HepG2 (cell line): Measurements from ENCODE around the gene SLC25A23. TPM values are rescaled to one million over a fixed set of nuclear protein-coding genes. Genes with fewer than 3 reads are reported as not detected.
A peak's percentile ranks its signal among the peaks of the same experiment; 100 is the strongest.

Source experiments
- ARID4A ChIP-seq: sonication (generic); formaldehyde crosslinking; IDR thresholded peaks from 2 replicates; pipeline ENCODE4 v1.5.0; 2020; ENCODE audit warnings: mild to moderate bottlenecking, missing genetic modification reagents, borderline replicate concordance
- CC2D1A ChIP-seq: sonication (generic); formaldehyde crosslinking; IDR thresholded peaks from 2 replicates; pipeline ENCODE4 v1.8.1; 2023; ENCODE audit warnings: mild to moderate bottlenecking, missing genetic modification reagents
- DPF2 ChIP-seq: sonication (generic); formaldehyde crosslinking; IDR thresholded peaks from 2 replicates; pipeline ENCODE4 v1.4.0; 2020; ENCODE audit warnings: mild to moderate bottlenecking, low read depth, missing genetic modification reagents, borderline replicate concordance
- FOXK1 ChIP-seq: sonication (generic); formaldehyde crosslinking; IDR thresholded peaks from 2 replicates; pipeline ENCODE4 v1.4.0; 2020; ENCODE audit warnings: low read depth, missing genetic modification reagents, borderline replicate concordance
- GLMP ChIP-seq: sonication (generic); formaldehyde crosslinking; IDR thresholded peaks from 2 replicates; pipeline ENCODE4 v1.9.0; 2021; ENCODE audit warnings: missing genetic modification reagents, mild to moderate bottlenecking, borderline replicate concordance
- KAT7 ChIP-seq: IDR thresholded peaks from 2 replicates; pipeline ENCODE4 v1.6.1; 2018; ENCODE audit warnings: borderline replicate concordance, missing compliant biosample characterization
- MEIS2 ChIP-seq: sonication (generic); formaldehyde crosslinking; IDR thresholded peaks from 2 replicates; pipeline ENCODE4 v1.9.0; 2021; ENCODE audit warnings: mild to moderate bottlenecking, missing genetic modification reagents
- MTA3 ChIP-seq: sonication (generic); formaldehyde crosslinking; IDR thresholded peaks from 2 replicates; pipeline ENCODE4 v1.4.0; 2020; ENCODE audit warnings: missing genetic modification reagents
- MYNN ChIP-seq: sonication (generic); formaldehyde crosslinking; IDR thresholded peaks from 2 replicates; pipeline ENCODE4 v1.4.0; 2020; ENCODE audit warnings: mild to moderate bottlenecking, low read depth, missing genetic modification reagents
- NCOA2 ChIP-seq: sonication (generic); formaldehyde crosslinking; IDR thresholded peaks from 2 replicates; pipeline ENCODE4 v1.8.0; 2022; ENCODE audit warnings: inconsistent platforms
- SAFB2 ChIP-seq: sonication (generic); formaldehyde crosslinking; IDR thresholded peaks from 2 replicates; pipeline ENCODE4 v1.5.1; 2020; ENCODE audit warnings: missing genetic modification reagents, low read depth, mild to moderate bottlenecking, borderline replicate concordance
- SP2 ChIP-seq: sonication (generic); formaldehyde crosslinking; IDR thresholded peaks from 2 replicates; pipeline ENCODE4 v1.5.1; 2020; ENCODE audit warnings: mild to moderate bottlenecking, missing genetic modification reagents
- STAG1 ChIP-seq: sonication (generic); formaldehyde crosslinking; IDR thresholded peaks from 2 replicates; pipeline ENCODE4 v1.4.0; 2020; ENCODE audit warnings: missing genetic modification reagents
- ZFP91 ChIP-seq: sonication (generic); formaldehyde crosslinking; IDR thresholded peaks from 2 replicates; pipeline ENCODE4 v1.9.0; 2022; ENCODE audit warnings: missing genetic modification reagents, mild to moderate bottlenecking, borderline replicate concordance
- ZNF264 ChIP-seq: sonication (generic); formaldehyde crosslinking; IDR thresholded peaks from 2 replicates; pipeline ENCODE4 v1.4.0; 2020; ENCODE audit warnings: missing genetic modification reagents
- ZNF280D ChIP-seq: sonication (generic); formaldehyde crosslinking; IDR thresholded peaks from 2 replicates; pipeline ENCODE4 v1.5.1; 2020; ENCODE audit warnings: mild to moderate bottlenecking, missing genetic modification reagents
- ZNF644 ChIP-seq: IDR thresholded peaks from 2 replicates; pipeline ENCODE4 v1.6.1; 2016; ENCODE audit warnings: low read depth
- ZNF737 ChIP-seq: sonication (generic); formaldehyde crosslinking; IDR thresholded peaks from 2 replicates; pipeline ENCODE4 v1.5.0; 2020; ENCODE audit warnings: missing genetic modification reagents, mild to moderate bottlenecking, borderline replicate concordance
- polyA plus RNA-seq, 8 experiments: library from polyadenylated mRNA; depleted of rRNA in 3 of 8; stranded (reverse) in 7 of 8; unstranded in 1 of 8; fragments of >200 nt; fragmentation: Illumina TruSeq in 4 of 8; extraction: Trizol in 4 of 8; gene quantifications; 2 replicates each; pipeline versions ENCODE4 v1.2.1 to v1.2.3, GENCODE V29; 2011 to 2016; ENCODE audit warnings: low read depth in 4 of 8, missing spikeins in 1 of 8, mixed read lengths in 1 of 8; ENCODE audit not compliant: insufficient read depth in 1 of 8
- total RNA-seq, 5 experiments: library from RNA; depleted of rRNA; stranded (reverse); fragments of >200 nt; fragmentation: Illumina TruSeq; extraction: Trizol; gene quantifications; 2 replicates each; pipeline ENCODE4 v1.2.3, GENCODE V29; 2016; ENCODE audit warnings: low read depth in 1 of 5

SLC25A23 gene
- total and polyA plus RNA-seq, 2 of the 13 experiments (the other 11 are each of a cell fraction or from before 2014, with no cell fraction given): 12.4 to 15.2 TPM

- TF ChIP-seq ZNF264 (CRISPR knock-in tag): no peak
- no peak for TF ChIP-seq DPF2 (CRISPR knock-in tag)
- TF ChIP-seq SAFB2 (CRISPR knock-in tag): no peak
- TF ChIP-seq ZNF280D (CRISPR knock-in tag): no peak
- TF ChIP-seq NCOA2: no peak
- no peak for TF ChIP-seq ZFP91
- no peak for TF ChIP-seq KAT7 (CRISPR knock-in tag)
- TF ChIP-seq MTA3: no peak
- TF ChIP-seq ARID4A (CRISPR knock-in tag): peak; percentile 54; the same call in 1 of the 2 replicates
- no peak for TF ChIP-seq MEIS2 (CRISPR knock-in tag)
- no peak for TF ChIP-seq MYNN (CRISPR knock-in tag)
- TF ChIP-seq SP2 (CRISPR knock-in tag): 0 out of 2 replicates have a peak, but pooled peaks have one; percentile 29
- no peak for TF ChIP-seq STAG1 (CRISPR knock-in tag)
- TF ChIP-seq CC2D1A (CRISPR knock-in tag): no peak
- no peak for TF ChIP-seq ZNF737 (CRISPR knock-in tag)
- no peak for TF ChIP-seq ZNF644 (CRISPR knock-in tag)
- no peak for TF ChIP-seq FOXK1 (CRISPR knock-in tag)
- no peak for TF ChIP-seq GLMP (CRISPR knock-in tag)
Observed at GRCh38 chr19:6423499-6424194, 35.9 kb downstream of the SLC25A23 start (continued).
